ENCODE measurements around the gene RAB11FIP5. TPM values are rescaled to one million over a fixed set of nuclear protein-coding genes. Genes with fewer than 3 reads are reported as not detected.
A peak's percentile ranks its signal among the peaks of the same experiment; 100 is the strongest.

RAB11FIP5 gene
- total and polyA plus RNA-seq, 7 donors = 13.0 to 24.2 (median 23.4) TPM

- ATAC-seq (no peak), DNase-seq (no peak)
- H3K4me1 ChIP-seq = no peaks in the 10 kb centered on the region
- H3K36me3 ChIP-seq (ENCODE audit: insufficient read depth in 1 of 2, low read depth in 1 of 2) = peaks cover 0 to 33% of the 10 kb centered on the region in 2 donors
- no peak overlapping the region for H3K4me3 ChIP-seq
- no peaks in the 10 kb centered on the region for H3K9me3 ChIP-seq
- WGBS, 3 donors = 83 to 87% (median 87%) methylated on average over 12 of the region's 12 CpGs
- TF ChIP-seq CTCF (IDR thresholded peaks at IDR 0.05) = no peak
- H3K27me3 ChIP-seq (ENCODE audit: insufficient read depth in 3 of 3, low read length in 2 of 3) = no peaks in the 10 kb centered on the region
- no peak overlapping the region for H3K27ac ChIP-seq
- intact Hi-C loops (cut with DNase I) = loop anchor here (2.0 to 5.0 kb wide), 2 partner anchors 21 to 47 kb away; no protein-coding TSS in a partner anchor
These were observed 68.6 kb downstream of the RAB11FIP5 start for GRCh38 chr2:73043929-73044832.

GRCh38 chr2:73043276-73043675 is 69.5 kb downstream of the RAB11FIP5 start:
- Histone ChIP-seq H3K36me3 (ENCODE audit: insufficient read depth in 1 of 2, low read depth in 1 of 2) (peaks cover 0 to 42% of the 10 kb centered on the region in 2 donors), H3K4me1 (no peaks in the 10 kb centered on the region), H3K27ac (no peak overlapping the region), H3K27me3 (ENCODE audit: insufficient read depth in 3 of 3, low read length in 2 of 3) (no peaks in the 10 kb centered on the region), H3K9me3 (no peaks in the 10 kb centered on the region), H3K4me3 (no peak overlapping the region)
- DNase-seq (no peak), ATAC-seq (no peak)
- TF ChIP-seq CTCF (IDR thresholded peaks at IDR 0.05) = no peak
- intact Hi-C loops (cut with DNase I) = loop anchor here (2.0 to 5.0 kb wide), 2 partner anchors 20 to 46 kb away; no protein-coding TSS in a partner anchor
- WGBS, 3 donors = 68 to 86% (median 73%) methylated on average over 5 of the region's 5 CpGs

- Histone ChIP-seq H3K27me3 (ENCODE audit: insufficient read depth in 3 of 3, low read length in 2 of 3) (no peaks in the 10 kb centered on the region), H3K9me3 (no peaks in the 10 kb centered on the region), H3K4me3 (no peak overlapping the region), H3K36me3 (ENCODE audit: insufficient read depth in 1 of 2, low read depth in 1 of 2) (peaks cover 2 to 42% of the 10 kb centered on the region in 2 donors), H3K27ac (no peak overlapping the region), H3K4me1 (no peaks in the 10 kb centered on the region)
- intact Hi-C loops (cut with DNase I) = no loop called here
- TF ChIP-seq CTCF (IDR thresholded peaks at IDR 0.05) = no peak
- DNase-seq (no peak), ATAC-seq (no peak)
- 92 to 96% (median 93%) methylated on average over 6 of the region's 6 CpGs for WGBS, 3 donors
These were observed 74.7 kb downstream of the RAB11FIP5 start for GRCh38 chr2:73037947-73038585.

- intact Hi-C loops (cut with DNase I) = no loop called here
- Histone ChIP-seq H3K27me3 (ENCODE audit: insufficient read depth in 3 of 3, low read length in 2 of 3) (no peaks in the 10 kb centered on the region), H3K9me3 (no peaks in the 10 kb centered on the region), H3K4me1 (no peaks in the 10 kb centered on the region), H3K4me3 (no peak overlapping the region), H3K27ac (no peak overlapping the region), H3K36me3 (ENCODE audit: insufficient read depth in 1 of 2, low read depth in 1 of 2) (peaks cover 2 to 46% of the 10 kb centered on the region in 2 donors)
- 91 to 97% (median 95%) methylated on average over 9 to 11 of the region's 11 CpGs for WGBS, 3 donors
- ATAC-seq = peak in 1 of 4 donors; percentile 6
- TF ChIP-seq CTCF (IDR thresholded peaks at IDR 0.05) = no peak
- no peak for DNase-seq
These were observed 76.0 kb downstream of the RAB11FIP5 start for GRCh38 chr2:73036766-73037165.

Data from psoas muscle (tissue), 8 donors.